ENCODE results near the gene AFF4.
"Not testable (repeated sequence)": the region's sequence is repeated elsewhere in the genome, so short reads cannot be mapped to it uniquely, and the experiment has no call there.

Gene AFF4

GRCh38 chr5:132979367-132979940 lies 16.0 kb upstream of the AFF4 start:
- H3K4me3 ChIP-seq (ENCODE audit: low read length), result no peak overlapping the region
- no peaks in the 10 kb centered on the region for H3K27me3 ChIP-seq (ENCODE audit: control insufficient read depth, insufficient read depth, low read length)
- H3K27ac ChIP-seq (ENCODE audit: low read length), result no peak overlapping the region
- H3K9me3 ChIP-seq (ENCODE audit: control insufficient read depth, insufficient read depth, low read length), result no peaks in the 10 kb centered on the region
- no CpG with 5 or more reads among the region's 3 CpGs for WGBS (ENCODE audit: insufficient coverage, insufficient read length)
- no peak for DNase-seq (ENCODE audit: low read depth, low spot score)
- H3K4me1 ChIP-seq (ENCODE audit: control insufficient read depth, insufficient read depth, low read length), result no peaks in the 10 kb centered on the region
- H3K36me3 ChIP-seq (ENCODE audit: control insufficient read depth, insufficient read depth, low read length), result no peaks in the 10 kb centered on the region

- H3K27me3 ChIP-seq (ENCODE audit: control insufficient read depth, insufficient read depth, low read length), result no peaks in the 10 kb centered on the region
- DNase-seq (ENCODE audit: low read depth, low spot score), result no peak
- WGBS (ENCODE audit: insufficient coverage, insufficient read length), result no CpG with 5 or more reads among the region's 3 CpGs
- no peaks in the 10 kb centered on the region for H3K4me1 ChIP-seq (ENCODE audit: control insufficient read depth, insufficient read depth, low read length)
- H3K9me3 ChIP-seq (ENCODE audit: control insufficient read depth, insufficient read depth, low read length), result no peaks in the 10 kb centered on the region
- H3K4me3 ChIP-seq (ENCODE audit: low read length), result no peak overlapping the region
- no peak overlapping the region for H3K27ac ChIP-seq (ENCODE audit: low read length)
- H3K36me3 ChIP-seq (ENCODE audit: control insufficient read depth, insufficient read depth, low read length), result no peaks in the 10 kb centered on the region
Observed at GRCh38 chr5:132976852-132977251, 13.4 kb upstream of the AFF4 start.

- H3K36me3 ChIP-seq (ENCODE audit: control insufficient read depth, insufficient read depth, low read length); H3K4me1 ChIP-seq (ENCODE audit: control insufficient read depth, insufficient read depth, low read length); H3K27ac ChIP-seq (ENCODE audit: low read length); DNase-seq (ENCODE audit: low read depth, low spot score); H3K9me3 ChIP-seq (ENCODE audit: control insufficient read depth, insufficient read depth, low read length); H3K4me3 ChIP-seq (ENCODE audit: low read length); H3K27me3 ChIP-seq (ENCODE audit: control insufficient read depth, insufficient read depth, low read length): not testable (repeated sequence)
- no CpG with 5 or more reads among the region's 7 CpGs for WGBS (ENCODE audit: insufficient coverage, insufficient read length)
Observed at GRCh38 chr5:132972436-132972828, 9.0 kb upstream of the AFF4 start.

GRCh38 chr5:132971483-132972435 lies 8.3 kb upstream of the AFF4 start:
- Histone ChIP-seq H3K4me3 (ENCODE audit: low read length) (no peak overlapping the region), H3K9me3 (ENCODE audit: control insufficient read depth, insufficient read depth, low read length) (no peaks in the 10 kb centered on the region), H3K4me1 (ENCODE audit: control insufficient read depth, insufficient read depth, low read length) (no peaks in the 10 kb centered on the region), H3K27ac (ENCODE audit: low read length) (no peak overlapping the region), H3K36me3 (ENCODE audit: control insufficient read depth, insufficient read depth, low read length) (no peaks in the 10 kb centered on the region), H3K27me3 (ENCODE audit: control insufficient read depth, insufficient read depth, low read length) (no peaks in the 10 kb centered on the region)
- no CpG with 5 or more reads among the region's 16 CpGs for WGBS (ENCODE audit: insufficient coverage, insufficient read length)
- no peak for DNase-seq (ENCODE audit: low read depth, low spot score)

- H3K27me3 ChIP-seq (ENCODE audit: control insufficient read depth, insufficient read depth, low read length), result no peaks in the 10 kb centered on the region
- no peak for DNase-seq (ENCODE audit: low read depth, low spot score)
- no peak overlapping the region for H3K4me3 ChIP-seq (ENCODE audit: low read length)
- WGBS (ENCODE audit: insufficient coverage, insufficient read length), result no CpG with 5 or more reads among the region's 4 CpGs
- no peaks in the 10 kb centered on the region for H3K9me3 ChIP-seq (ENCODE audit: control insufficient read depth, insufficient read depth, low read length)
- H3K36me3 ChIP-seq (ENCODE audit: control insufficient read depth, insufficient read depth, low read length), result no peaks in the 10 kb centered on the region
- no peaks in the 10 kb centered on the region for H3K4me1 ChIP-seq (ENCODE audit: control insufficient read depth, insufficient read depth, low read length)
- no peak overlapping the region for H3K27ac ChIP-seq (ENCODE audit: low read length)
Observed at GRCh38 chr5:132965120-132965519, 1.7 kb upstream of the AFF4 start.

- H3K27ac ChIP-seq (ENCODE audit: low read length), result no peak overlapping the region
- H3K4me1 ChIP-seq (ENCODE audit: control insufficient read depth, insufficient read depth, low read length), result no peaks in the 10 kb centered on the region
- H3K4me3 ChIP-seq (ENCODE audit: low read length), result peak overlapping the region; percentile 83; the same call in 1 of the 2 replicates
- no peak for DNase-seq (ENCODE audit: low read depth, low spot score)
- H3K36me3 ChIP-seq (ENCODE audit: control insufficient read depth, insufficient read depth, low read length), result no peaks in the 10 kb centered on the region
- H3K9me3 ChIP-seq (ENCODE audit: control insufficient read depth, insufficient read depth, low read length), result no peaks in the 10 kb centered on the region
- no CpG with 5 or more reads among the region's 21 CpGs for WGBS (ENCODE audit: insufficient coverage, insufficient read length)
- no peaks in the 10 kb centered on the region for H3K27me3 ChIP-seq (ENCODE audit: control insufficient read depth, insufficient read depth, low read length)
Observed at GRCh38 chr5:132962429-132963021, 909 bp downstream of the AFF4 start.

GRCh38 chr5:132961887-132962286 lies 1.5 kb downstream of the AFF4 start:
- Histone ChIP-seq H3K36me3 (ENCODE audit: control insufficient read depth, insufficient read depth, low read length) (no peaks in the 10 kb centered on the region), H3K9me3 (ENCODE audit: control insufficient read depth, insufficient read depth, low read length) (no peaks in the 10 kb centered on the region), H3K27ac (ENCODE audit: low read length) (no peak overlapping the region), H3K27me3 (ENCODE audit: control insufficient read depth, insufficient read depth, low read length) (no peaks in the 10 kb centered on the region), H3K4me1 (ENCODE audit: control insufficient read depth, insufficient read depth, low read length) (no peaks in the 10 kb centered on the region), H3K4me3 (ENCODE audit: low read length) (peak overlapping the region; percentile 83; the same call in 1 of the 2 replicates)
- no peak for DNase-seq (ENCODE audit: low read depth, low spot score)
- WGBS (ENCODE audit: insufficient coverage, insufficient read length), result no CpG with 5 or more reads among the region's 5 CpGs

GRCh38 chr5:132961123-132961815 lies 2.2 kb downstream of the AFF4 start:
- not testable (repeated sequence) for H3K27ac ChIP-seq (ENCODE audit: low read length); H3K9me3 ChIP-seq (ENCODE audit: control insufficient read depth, insufficient read depth, low read length); H3K4me1 ChIP-seq (ENCODE audit: control insufficient read depth, insufficient read depth, low read length); H3K4me3 ChIP-seq (ENCODE audit: low read length); H3K27me3 ChIP-seq (ENCODE audit: control insufficient read depth, insufficient read depth, low read length); DNase-seq (ENCODE audit: low read depth, low spot score); H3K36me3 ChIP-seq (ENCODE audit: control insufficient read depth, insufficient read depth, low read length)
- WGBS (ENCODE audit: insufficient coverage, insufficient read length), result no CpG with 5 or more reads among the region's 11 CpGs

GRCh38 chr5:132956166-132956799 lies 7.2 kb downstream of the AFF4 start:
- not testable (repeated sequence) for H3K4me1 ChIP-seq (ENCODE audit: control insufficient read depth, insufficient read depth, low read length); H3K36me3 ChIP-seq (ENCODE audit: control insufficient read depth, insufficient read depth, low read length)

GRCh38 chr5:132953710-132954109 lies 9.7 kb downstream of the AFF4 start:
- Histone ChIP-seq H3K4me1 (ENCODE audit: control insufficient read depth, insufficient read depth, low read length) (no peaks in the 10 kb centered on the region), H3K27me3 (ENCODE audit: control insufficient read depth, insufficient read depth, low read length) (no peaks in the 10 kb centered on the region), H3K4me3 (ENCODE audit: low read length) (no peak overlapping the region), H3K27ac (ENCODE audit: low read length) (no peak overlapping the region), H3K9me3 (ENCODE audit: control insufficient read depth, insufficient read depth, low read length) (no peaks in the 10 kb centered on the region), H3K36me3 (ENCODE audit: control insufficient read depth, insufficient read depth, low read length) (no peaks in the 10 kb centered on the region)
- 100% methylated on average over 4 of the region's 6 CpGs for WGBS (ENCODE audit: insufficient coverage, insufficient read length)
- DNase-seq (ENCODE audit: low read depth, low spot score), result no peak

More at GRCh38 chr5:132956166-132956799, 7.2 kb downstream of the AFF4 start:
- H3K27ac ChIP-seq (ENCODE audit: low read length); H3K4me3 ChIP-seq (ENCODE audit: low read length); H3K27me3 ChIP-seq (ENCODE audit: control insufficient read depth, insufficient read depth, low read length); DNase-seq (ENCODE audit: low read depth, low spot score); H3K9me3 ChIP-seq (ENCODE audit: control insufficient read depth, insufficient read depth, low read length): not testable (repeated sequence)
- WGBS (ENCODE audit: insufficient coverage, insufficient read length), result no CpG with 5 or more reads among the region's 6 CpGs
